Left renal cortex interstitium (tissue), 4 donors: ENCODE measurements around the gene UBXN7. TPM values are rescaled to one million over a fixed set of nuclear protein-coding genes. Genes with fewer than 3 reads are reported as not detected.
A peak's percentile ranks its signal among the peaks of the same experiment; 100 is the strongest.
"Not testable (repeated sequence)": the region's sequence is repeated elsewhere in the genome, so short reads cannot be mapped to it uniquely, and the experiment has no call there.

Source experiments
- DNase-seq, 4 donors: peaks; one replicate each; pipeline ENCODE4 v3.0.0-alpha.2; 2013; ENCODE audit warnings: low read depth in 4 of 4, low spot score in 2 of 4, missing footprints in 1 of 4
- polyA plus RNA-seq, 4 donors: library from polyadenylated mRNA; unstranded; fragments of 120-200 nt; gene quantifications; one replicate each; pipeline ENCODE4 v1.2.1, GENCODE V29; 2013; ENCODE audit not compliant: insufficient read length in 4 of 4

The UBXN7 gene
- polyA plus RNA-seq, 4 donors, result 28.0 to 37.4 (median 33.9) TPM

DNA sequence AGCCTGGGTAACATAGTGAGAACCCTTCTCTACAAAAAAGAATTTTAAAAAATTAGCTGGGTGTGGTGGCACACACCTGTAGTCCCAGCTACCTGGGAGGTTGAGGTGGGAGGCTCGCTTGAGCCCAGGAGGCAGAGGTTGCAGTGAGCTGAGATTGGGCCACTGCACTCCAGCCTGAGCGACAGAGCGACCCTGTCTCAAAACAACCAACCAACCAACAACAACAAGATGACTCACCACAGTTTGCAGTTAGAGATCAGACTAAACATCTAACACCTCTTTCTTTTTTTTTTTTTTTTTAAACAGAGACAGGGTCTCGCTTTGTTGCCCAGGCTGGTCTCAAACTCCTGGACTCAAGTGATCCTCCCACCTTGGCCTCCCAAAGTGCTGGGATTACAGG is 73.7 kb downstream of the UBXN7 start:
- not testable (repeated sequence) for DNase-seq

DNA sequence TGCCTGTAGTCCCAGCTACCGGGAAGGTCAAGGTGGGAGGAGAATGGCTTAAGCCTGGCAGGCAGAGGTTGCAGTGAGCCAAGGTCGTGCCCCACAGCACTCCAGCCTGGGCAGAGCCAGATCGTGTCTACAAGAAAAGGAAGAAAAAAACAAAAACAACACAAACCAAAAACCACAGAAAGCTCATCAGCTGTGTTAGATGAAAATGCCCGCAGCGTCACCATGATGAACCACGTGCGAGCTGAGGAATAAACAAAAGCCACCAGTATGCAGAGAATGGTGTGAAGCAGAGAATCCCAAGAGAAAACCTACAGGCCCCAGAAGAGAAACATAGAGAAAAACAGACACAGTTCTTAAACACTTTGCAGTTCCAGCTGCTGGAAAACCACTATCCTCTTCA is 74.3 kb downstream of the UBXN7 start:
- DNase-seq, result no peak

DNA sequence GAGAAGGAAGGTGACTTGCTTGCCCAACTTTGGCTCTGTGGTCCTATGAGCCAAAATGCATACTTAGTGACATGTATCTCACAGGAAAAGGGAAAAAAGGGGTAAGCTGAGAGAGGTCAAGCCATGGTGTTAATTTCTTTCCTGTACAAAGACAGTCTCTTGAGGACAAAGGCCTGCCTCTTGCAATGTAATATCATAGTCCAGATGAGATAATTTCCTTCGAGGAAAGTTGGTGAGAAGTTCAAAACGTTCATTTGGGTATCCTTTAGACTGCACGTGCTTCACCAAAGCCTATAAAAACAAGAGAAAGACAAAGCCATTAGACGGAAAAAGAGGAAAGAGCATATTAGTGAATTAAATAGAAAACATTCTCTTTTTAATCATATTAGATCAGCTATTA is 75.7 kb downstream of the UBXN7 start:
- no peak for DNase-seq

DNA sequence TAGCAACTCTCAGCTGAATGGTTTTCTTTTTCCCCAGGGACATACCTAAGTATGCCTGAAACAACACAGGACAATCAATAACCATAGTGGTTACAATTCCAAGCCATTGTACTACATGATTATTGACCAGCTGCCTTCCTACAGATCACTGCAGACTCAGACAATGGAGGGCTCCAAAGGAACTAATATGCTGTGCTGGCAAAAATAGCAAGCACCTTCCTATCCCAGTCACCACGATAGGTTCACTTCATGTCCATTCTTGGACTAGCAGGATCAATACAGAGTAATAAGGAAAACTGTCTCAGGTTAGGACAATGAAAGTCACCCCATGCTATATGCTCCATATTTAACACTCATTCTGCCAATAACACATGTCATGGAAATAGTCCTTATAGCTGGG is 76.6 kb downstream of the UBXN7 start:
- no peak for DNase-seq

DNA sequence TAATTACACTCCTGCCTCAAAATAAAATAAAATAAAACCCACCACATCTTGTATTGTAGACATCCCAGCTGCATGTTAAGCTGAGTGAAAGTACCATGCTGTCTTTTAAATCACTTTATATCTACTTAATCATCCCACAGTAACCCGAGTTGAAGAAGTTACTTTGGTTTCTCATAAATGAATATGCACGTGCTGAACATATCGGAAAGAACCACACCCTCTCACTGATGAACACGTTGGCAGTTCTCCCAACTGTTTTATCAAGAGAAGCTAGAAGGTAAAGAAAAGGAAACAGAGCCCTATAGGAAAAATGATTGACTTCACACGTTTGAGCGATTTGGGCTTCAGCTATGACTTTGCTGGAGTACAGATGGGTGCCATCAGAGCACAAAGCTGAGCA is 78.1 kb downstream of the UBXN7 start:
- no peak for DNase-seq

DNA sequence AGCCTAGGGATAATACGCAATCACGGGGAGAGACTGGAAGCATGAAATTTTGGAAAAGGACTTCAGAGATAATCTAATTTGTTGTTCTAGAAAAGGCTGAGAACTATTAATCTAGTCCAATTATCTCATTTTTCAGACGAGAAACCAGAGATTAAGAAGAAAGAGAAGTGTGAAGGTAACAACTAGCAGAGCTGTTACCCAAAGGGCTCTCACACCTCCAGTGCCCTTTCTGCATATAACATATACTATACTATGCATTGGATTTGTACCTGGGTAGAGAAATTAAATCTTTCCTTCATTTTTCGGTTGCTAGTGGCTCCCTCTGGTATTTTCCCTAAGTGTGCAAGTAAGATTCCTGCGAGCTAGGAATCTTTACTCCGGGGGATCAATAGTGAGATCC is 80.7 kb downstream of the UBXN7 start:
- no peak for DNase-seq

DNA sequence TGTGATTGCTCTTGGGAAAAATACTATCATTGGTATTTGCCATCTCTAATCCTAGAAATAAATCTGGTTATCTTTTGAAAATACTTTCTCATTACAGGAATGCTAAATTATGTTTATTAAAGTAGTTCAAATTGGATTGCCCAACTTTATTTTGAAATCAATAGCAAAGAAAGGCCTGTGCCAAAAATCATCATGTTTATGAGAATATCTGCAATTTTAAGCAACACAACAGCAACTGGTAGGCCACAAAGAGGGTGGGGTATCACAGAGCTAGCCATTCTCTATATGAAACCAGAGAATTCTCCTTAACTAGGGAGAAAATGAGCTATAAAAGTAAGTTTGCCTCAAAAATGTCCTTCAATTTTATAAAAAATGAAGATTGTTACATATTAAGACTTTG is 82.2 kb downstream of the UBXN7 start:
- no peak for DNase-seq

DNA sequence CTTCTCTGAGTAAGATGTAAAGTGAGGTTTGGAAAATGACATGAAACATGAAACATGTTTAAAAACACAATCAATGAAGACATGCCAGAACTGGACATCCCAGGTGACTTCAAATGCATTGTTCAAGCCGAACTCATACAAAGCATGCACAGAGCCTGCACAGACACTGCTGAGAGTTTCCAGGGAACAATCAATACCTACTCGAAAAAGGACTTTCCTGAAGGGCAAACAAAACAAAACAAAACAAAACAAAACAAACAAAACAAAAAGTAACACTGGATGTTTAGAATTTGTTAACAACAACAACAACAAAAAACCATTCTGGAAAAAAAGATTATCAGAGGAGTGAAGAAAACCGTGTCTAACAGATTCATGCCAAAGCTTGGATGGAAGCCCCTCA is 83.5 kb downstream of the UBXN7 start:
- DNase-seq, result no peak

DNA sequence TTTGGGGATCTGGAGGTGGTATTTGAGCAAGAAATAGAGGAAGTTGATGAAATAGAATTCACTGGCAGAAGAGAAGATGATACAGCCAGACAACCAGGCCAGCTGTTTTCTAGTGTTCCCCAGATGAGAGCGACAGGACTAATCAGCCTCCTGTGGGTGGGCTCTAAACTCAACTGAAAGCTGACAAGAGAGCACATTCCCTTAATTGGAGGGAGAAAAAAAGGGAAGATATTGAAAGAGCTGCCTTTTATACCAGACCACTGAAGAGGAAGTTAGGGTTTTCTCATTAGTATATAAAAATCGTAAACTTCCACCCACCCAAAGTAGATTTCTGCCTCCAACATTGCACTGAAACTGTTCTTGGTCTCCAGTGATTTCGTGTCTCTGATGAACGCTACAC is 87.6 kb downstream of the UBXN7 start:
- DNase-seq, result no peak

DNA sequence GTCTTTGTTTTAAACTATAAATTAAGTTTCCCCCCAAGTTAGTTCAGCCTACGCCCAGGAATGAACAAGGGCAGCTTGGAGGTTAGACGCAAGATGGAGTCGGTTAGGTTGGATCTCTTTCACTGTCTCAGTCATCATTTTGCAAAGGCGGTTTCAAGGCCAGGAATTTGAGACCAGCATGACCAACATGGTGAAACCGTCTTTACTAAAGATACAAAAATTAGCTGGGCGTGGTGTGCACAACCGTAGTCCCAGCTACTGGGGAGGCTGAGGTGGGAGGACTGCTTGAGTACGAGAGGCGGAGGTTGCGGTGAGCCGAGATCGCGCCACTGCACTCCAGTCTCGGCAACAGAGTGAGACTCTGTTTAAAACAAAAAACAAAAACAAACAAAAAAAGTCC is 88.3 kb downstream of the UBXN7 start:
- not testable (repeated sequence) for DNase-seq

DNA sequence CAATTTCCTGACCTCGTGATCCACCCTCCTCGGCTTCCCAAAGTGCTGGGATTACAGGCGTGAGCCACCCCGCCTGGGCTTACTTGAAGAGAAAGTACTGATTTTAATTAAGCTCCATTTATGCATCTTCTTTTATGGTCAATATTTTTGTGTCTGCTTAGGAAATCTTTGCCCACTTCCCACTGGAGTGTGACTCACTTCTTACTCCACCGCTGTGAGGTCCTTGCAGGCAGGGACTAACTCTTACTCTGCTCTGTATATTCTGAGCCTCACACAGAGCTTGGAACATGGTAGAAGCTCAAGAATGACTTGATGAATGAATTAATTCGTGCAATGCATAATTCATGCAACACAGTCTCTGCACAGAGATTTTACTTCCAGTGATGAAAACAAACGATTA is 91.1 kb downstream of the UBXN7 start:
- no peak for DNase-seq

DNA sequence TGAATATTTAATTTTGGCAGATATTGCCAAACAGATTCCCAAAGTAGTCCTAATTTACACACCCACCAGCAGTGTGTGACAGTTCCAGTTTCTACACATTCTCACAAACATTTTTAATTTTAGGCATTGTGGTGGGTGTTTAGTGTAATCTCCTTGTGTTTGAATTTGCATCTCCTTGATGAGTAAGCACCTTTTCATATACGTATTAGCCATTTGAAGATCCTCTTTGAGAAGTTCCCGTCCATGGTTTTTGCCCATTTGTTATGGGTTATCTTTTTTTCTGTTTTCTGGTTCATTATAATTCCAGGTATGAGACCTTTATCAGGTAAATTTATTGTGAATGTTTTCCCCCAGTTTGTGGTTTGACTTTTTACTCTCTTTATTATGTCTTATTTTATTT is 91.8 kb downstream of the UBXN7 start:
- no peak for DNase-seq

DNA sequence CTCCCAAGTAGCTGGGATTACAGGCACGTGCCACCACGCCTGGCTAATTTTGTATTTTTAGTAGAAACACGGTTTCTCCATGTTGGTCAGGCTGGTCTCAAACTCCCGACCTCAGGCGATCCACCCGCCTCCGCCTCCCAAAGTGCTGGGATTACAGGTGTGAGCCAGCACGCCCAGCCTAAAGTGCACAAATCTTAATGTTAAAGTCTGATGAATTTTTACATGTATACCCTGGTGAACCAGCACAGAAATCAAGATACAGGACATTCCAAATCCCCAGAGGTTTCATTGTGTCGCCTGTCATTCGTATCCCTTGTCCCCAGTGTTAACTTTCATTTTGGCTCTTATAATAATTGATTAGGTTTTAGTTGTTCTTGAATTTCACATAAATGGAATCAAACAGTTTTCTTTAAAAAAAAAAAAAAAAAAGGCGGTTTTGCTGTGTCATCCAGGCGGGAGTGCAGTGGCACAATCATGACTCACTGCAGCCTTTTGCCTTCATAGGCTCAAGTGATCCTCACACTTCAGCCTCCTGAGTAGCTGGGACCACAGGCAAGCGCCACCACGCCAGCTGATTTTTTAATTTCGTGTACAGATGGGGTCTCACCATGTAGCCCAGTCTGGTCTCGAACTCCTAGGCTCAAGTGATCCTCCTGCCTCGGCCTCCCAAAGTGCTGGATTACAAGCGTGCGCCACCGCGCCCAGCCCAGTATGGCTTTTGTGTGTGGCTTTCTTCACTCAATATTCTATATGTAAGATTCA is 92.6 kb downstream of the UBXN7 start:
- no peak for DNase-seq

DNA sequence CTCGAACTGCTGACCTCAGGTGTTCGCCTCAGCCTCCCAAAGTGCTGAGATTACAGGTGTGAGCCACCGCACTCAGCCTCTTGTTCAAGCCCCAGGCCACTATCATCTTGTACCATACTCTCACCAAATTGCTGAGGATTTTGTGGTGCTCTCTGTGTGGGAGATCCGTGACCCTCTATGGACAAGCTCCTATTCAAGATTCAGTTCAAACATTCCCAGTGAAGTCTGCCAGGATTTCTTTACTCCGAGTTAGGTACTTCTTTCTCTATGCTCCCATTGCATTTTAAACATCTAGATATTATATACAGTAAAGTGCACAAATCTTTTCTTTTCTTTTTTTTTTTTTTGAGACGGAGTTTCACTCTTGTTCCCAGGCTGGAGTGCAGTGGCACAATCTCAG is 93.2 kb downstream of the UBXN7 start:
- DNase-seq, result no peak

DNA sequence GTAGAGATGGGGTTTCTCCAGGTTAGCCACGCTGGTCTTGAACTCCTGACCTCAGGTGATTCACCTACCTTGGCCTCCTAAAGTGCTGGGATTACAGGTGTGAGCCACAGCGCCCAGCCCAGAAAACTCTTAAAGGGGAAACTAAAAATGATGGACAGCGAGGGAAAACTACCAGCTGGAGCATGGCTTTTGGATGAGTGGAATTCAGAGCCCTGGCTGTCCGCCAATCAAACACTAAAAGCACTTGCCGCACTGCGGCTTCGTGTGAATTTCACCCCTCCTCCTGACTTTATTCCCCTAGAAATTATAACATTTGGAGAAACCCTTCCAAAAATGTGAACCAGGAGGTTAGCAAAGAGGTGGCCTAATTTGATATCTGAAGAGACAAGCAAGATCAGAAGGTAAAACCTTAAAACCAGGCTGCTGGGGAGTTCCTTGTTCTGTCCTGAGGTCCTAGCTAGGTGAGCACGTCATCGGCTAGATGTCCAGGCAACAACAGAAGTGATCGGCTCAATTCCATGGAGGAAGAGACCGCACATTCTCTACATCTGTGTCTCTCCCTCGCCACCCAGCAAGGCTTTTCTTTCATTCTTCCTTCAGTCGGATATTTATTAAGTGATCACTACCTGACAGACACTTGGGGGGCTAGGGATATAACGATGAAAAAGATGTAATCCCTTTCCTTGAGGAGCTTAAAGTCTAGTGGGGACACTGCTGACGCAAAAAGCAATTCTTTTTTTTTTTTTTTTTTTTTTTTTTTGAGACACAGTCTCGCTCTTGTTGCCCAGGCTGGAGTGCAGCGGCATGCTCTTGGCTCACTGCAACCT is 95.7 kb downstream of the UBXN7 start:
- no peak for DNase-seq

DNA sequence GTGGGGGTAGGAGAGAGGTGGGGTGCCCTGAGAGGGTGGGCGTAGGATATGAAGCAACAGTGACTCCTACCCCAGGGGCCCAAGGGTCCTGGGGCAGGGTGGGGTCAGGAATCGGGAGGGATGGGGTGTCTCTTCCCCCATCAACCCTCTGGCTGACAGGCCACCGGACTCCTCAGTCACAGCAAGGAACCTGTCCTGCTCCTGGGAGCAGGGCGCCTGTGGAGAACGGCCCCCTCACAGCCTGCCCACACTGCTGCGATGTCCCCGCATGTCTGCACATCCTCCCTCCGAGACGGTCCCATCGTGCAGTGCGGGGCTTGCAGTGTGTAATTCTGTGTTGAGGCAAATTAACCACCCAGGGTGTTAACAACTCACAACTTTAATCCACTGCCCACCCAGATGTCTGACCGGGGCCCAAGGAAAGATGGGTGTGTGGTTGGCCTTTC is 96.7 kb downstream of the UBXN7 start:
- DNase-seq, result no peak

DNA sequence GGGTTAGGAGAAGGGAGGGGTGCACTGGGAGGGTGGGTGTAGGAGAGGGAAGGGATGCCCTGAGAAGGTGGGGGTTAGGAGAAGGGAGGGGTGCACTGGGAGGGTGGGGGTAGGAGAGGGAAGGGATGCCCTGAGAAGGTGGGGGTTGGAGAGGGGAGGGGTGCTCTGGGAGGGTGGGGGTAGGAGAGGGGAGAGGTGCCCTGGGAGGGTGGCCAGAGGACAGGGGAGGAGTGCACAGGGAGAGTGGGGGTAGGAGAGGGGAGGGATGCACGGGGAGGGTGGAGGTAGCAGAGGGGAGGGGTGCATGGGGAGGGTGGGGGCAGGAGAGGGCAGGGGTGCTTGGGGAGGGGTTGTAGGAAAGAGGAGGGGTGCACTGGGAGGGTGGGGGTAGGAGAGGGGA is 97.2 kb downstream of the UBXN7 start:
- no peak for DNase-seq

DNA sequence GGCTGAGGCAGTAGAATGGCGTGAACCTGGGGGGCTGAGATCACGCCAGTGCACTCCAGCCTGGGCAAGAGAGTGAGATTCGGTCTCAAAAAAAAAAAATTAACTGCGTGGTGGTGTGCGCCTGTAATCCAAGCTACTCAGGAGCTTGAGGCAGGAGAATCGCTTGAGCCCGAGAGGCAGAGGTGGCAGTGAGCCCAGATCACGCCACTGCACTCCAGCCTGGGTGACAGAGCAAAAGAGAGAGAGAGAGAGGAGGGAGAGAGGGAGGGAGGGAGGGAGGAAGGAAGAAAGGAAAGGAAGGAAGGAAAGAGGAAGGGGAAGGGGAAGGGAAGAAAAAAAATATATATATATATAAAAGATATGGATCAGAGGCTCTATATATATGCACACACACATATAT is 100.1 kb downstream of the UBXN7 start:
- DNase-seq, result no peak

DNA sequence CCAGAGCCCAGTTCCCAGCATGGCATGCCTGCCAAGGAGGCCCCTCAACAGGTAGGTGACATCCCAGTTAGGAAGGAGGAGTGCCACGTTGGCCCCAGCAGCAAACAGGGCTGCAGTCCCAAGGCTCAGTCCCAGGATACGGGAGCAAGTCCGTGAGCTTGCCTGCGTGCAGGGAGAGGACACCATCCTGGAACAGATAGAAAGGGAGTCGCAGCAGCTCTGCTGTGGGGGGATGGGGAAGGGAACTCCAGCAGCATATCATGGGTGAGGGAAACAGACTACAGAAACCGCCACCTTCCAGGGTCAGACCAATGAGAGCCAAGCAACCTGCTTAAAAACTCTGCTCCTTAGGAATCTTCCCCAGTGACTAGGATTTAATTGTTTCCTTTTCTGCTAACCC is 104.8 kb downstream of the UBXN7 start:
- no peak for DNase-seq

DNA sequence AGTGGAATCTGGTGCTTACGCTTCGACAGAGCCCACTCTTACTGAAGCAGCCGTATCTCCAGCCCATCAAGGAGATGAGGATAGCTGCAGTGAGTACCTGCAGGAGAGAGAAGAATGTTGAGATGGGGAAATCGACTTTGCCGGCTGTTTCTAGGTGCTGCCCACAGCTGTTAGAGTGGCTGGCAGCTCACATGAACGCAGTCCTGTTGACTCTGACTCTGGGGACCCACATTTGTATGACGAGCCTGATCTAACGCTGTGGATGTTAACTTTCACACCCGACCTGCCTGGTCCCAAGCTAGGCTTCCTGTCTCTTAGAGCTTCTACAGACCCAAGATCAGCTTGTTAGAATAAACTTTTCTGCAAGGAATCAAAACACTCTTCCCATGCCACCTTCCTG is 105.3 kb downstream of the UBXN7 start:
- no peak for DNase-seq

DNA sequence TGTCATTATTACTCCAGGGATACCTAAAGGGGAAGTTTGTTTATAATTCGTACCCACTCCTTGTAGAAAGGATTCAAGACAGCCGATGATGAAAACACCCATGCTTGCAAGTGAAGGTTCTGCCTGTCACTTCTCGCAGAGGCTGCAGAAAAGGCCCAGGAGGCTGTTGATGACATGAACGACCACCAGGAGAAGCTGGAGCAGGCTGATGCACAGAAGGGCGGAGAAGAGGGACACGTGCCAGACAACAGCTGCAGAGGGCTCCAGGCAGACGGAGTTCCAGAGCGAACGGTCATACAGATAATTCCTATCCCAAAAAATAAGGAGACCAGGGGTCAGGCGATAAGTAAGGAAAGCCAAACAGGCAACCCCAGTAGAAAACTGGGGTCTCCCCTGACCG is 108.5 kb downstream of the UBXN7 start:
- DNase-seq, result peak in 2 of 4 donors; percentile 5 to 9

DNA sequence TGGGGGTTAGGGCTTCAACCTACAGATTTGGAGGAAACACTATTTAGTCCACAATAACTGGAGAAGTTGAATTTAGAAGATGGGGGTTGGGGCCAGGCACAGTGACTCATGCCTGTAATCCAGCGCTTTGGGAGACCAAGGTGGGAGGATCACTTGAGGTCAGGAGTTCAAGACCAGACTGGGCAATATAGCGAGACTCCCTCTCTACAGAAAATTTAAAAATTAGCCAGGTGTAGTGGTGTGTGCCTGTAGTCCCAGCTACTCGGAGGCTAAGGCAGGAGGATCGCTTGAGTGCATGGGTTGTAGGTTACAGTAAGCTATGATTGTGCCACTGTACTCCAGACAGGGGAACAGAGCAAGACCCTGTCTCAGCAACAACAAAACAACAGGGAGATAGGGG is 109.2 kb downstream of the UBXN7 start:
- no peak for DNase-seq
